Measurements from ENCODE around the gene GAMT.

Gene GAMT

GRCh38 chr19:1434040-1434366 is 32.7 kb upstream of the GAMT start:
- no peak for DNase-seq (ENCODE audit: extremely low read depth in 1 of 2, low read depth in 1 of 2)

- no peak for DNase-seq (ENCODE audit: extremely low read depth in 1 of 2, low read depth in 1 of 2)
These were observed 32.0 kb upstream of the GAMT start for GRCh38 chr19:1433119-1434039.

GRCh38 chr19:1432507-1432887 is 31.2 kb upstream of the GAMT start:
- no peak for DNase-seq (ENCODE audit: extremely low read depth in 1 of 2, low read depth in 1 of 2)

GRCh38 chr19:1431759-1432506 is 30.6 kb upstream of the GAMT start:
- no peak for DNase-seq (ENCODE audit: extremely low read depth in 1 of 2, low read depth in 1 of 2)

GRCh38 chr19:1430246-1430645 is 28.9 kb upstream of the GAMT start:
- no peak for DNase-seq (ENCODE audit: extremely low read depth in 1 of 2, low read depth in 1 of 2)

- DNase-seq (ENCODE audit: extremely low read depth in 1 of 2, low read depth in 1 of 2) = no peak
These were observed 28.4 kb upstream of the GAMT start for GRCh38 chr19:1429750-1430149.

- no peak for DNase-seq (ENCODE audit: extremely low read depth in 1 of 2, low read depth in 1 of 2)
These were observed 27.5 kb upstream of the GAMT start for GRCh38 chr19:1428738-1429391.

- no peak for DNase-seq (ENCODE audit: extremely low read depth in 1 of 2, low read depth in 1 of 2)
These were observed 26.0 kb upstream of the GAMT start for GRCh38 chr19:1427221-1427920.

GRCh38 chr19:1426736-1427135 is 25.4 kb upstream of the GAMT start:
- no peak for DNase-seq (ENCODE audit: extremely low read depth in 1 of 2, low read depth in 1 of 2)

- DNase-seq (ENCODE audit: extremely low read depth in 1 of 2, low read depth in 1 of 2) = no peak
These were observed 24.6 kb upstream of the GAMT start for GRCh38 chr19:1425902-1426301.

GRCh38 chr19:1425102-1425837 is 23.9 kb upstream of the GAMT start:
- DNase-seq (ENCODE audit: extremely low read depth in 1 of 2, low read depth in 1 of 2) = no peak

- no peak for DNase-seq (ENCODE audit: extremely low read depth in 1 of 2, low read depth in 1 of 2)
These were observed 23.0 kb upstream of the GAMT start for GRCh38 chr19:1424192-1424955.

- no peak for DNase-seq (ENCODE audit: extremely low read depth in 1 of 2, low read depth in 1 of 2)
These were observed 22.3 kb upstream of the GAMT start for GRCh38 chr19:1423436-1424191.

- no peak for DNase-seq (ENCODE audit: extremely low read depth in 1 of 2, low read depth in 1 of 2)
These were observed 21.6 kb upstream of the GAMT start for GRCh38 chr19:1422943-1423342.

- no peak for DNase-seq (ENCODE audit: extremely low read depth in 1 of 2, low read depth in 1 of 2)
These were observed 21.0 kb upstream of the GAMT start for GRCh38 chr19:1422360-1422759.

GRCh38 chr19:1421958-1422305 is 20.6 kb upstream of the GAMT start:
- no peak for DNase-seq (ENCODE audit: extremely low read depth in 1 of 2, low read depth in 1 of 2)

GRCh38 chr19:1421218-1421957 is 20.0 kb upstream of the GAMT start:
- no peak for DNase-seq (ENCODE audit: extremely low read depth in 1 of 2, low read depth in 1 of 2)

- no peak for DNase-seq (ENCODE audit: extremely low read depth in 1 of 2, low read depth in 1 of 2)
These were observed 19.2 kb upstream of the GAMT start for GRCh38 chr19:1420590-1420989.
